HK-2 (cell line): ENCODE data around the gene ACOX2.

ENCODE experiments used
- DNase-seq: peaks from one replicate; pipeline ENCODE4 v3.0.0-alpha.2; 2018; ENCODE audit not compliant: unreplicated experiment

The ACOX2 gene

GRCh38 chr3:58536501-58537411 lies at the start of gene ACOX2:
ACOX2 (minus strand) TSS chr3:58537190; CDS start chr3:58535106, 2,084 bp downstream.
- DNase-seq = no peak

GRCh38 chr3:58585994-58586393 lies 49.0 kb upstream of the ACOX2 start:
- peak; percentile 76 for DNase-seq

GRCh38 chr3:58585005-58585786 lies 48.2 kb upstream of the ACOX2 start:
- DNase-seq = peak; percentile 67

GRCh38 chr3:58584690-58585004 lies 47.7 kb upstream of the ACOX2 start:
- DNase-seq = no peak

GRCh38 chr3:58581328-58582091 lies 44.5 kb upstream of the ACOX2 start:
- no peak for DNase-seq

GRCh38 chr3:58580826-58581327 lies 43.9 kb upstream of the ACOX2 start:
- no peak for DNase-seq

- no peak for DNase-seq
Observed at GRCh38 chr3:58578873-58579272, 41.9 kb upstream of the ACOX2 start.

- DNase-seq = no peak
Observed at GRCh38 chr3:58577269-58577821, 40.4 kb upstream of the ACOX2 start, which contains the start of gene FAM107A. FAM107A (minus strand) TSS chr3:58577391; CDS start chr3:58569860, 7,531 bp downstream.

- DNase-seq = no peak
Observed at GRCh38 chr3:58576716-58577115, 39.7 kb upstream of the ACOX2 start.

GRCh38 chr3:58575971-58576652 lies 39.1 kb upstream of the ACOX2 start:
- no peak for DNase-seq

GRCh38 chr3:58574682-58575081 lies 37.7 kb upstream of the ACOX2 start:
- DNase-seq = no peak

- no peak for DNase-seq
Observed at GRCh38 chr3:58574106-58574505, 37.1 kb upstream of the ACOX2 start.

GRCh38 chr3:58573640-58574039 lies 36.6 kb upstream of the ACOX2 start:
- no peak for DNase-seq

GRCh38 chr3:58572634-58573230 lies 35.7 kb upstream of the ACOX2 start:
- DNase-seq = no peak

GRCh38 chr3:58572013-58572633 lies 35.1 kb upstream of the ACOX2 start:
- no peak for DNase-seq

GRCh38 chr3:58570851-58571250 lies 33.9 kb upstream of the ACOX2 start:
- DNase-seq = no peak

- no peak for DNase-seq
Observed at GRCh38 chr3:58569287-58570001, 32.5 kb upstream of the ACOX2 start.

GRCh38 chr3:58568572-58569286 lies 31.7 kb upstream of the ACOX2 start:
- peak; percentile 77 for DNase-seq

GRCh38 chr3:58567251-58567515 lies 30.2 kb upstream of the ACOX2 start:
- no peak for DNase-seq
